ENCODE measurements around the gene AKAP8L. TPM values are rescaled to one million over a fixed set of nuclear protein-coding genes. Genes with fewer than 3 reads are reported as not detected.
"Not testable (repeated sequence)": the region's sequence is repeated elsewhere in the genome, so short reads cannot be mapped to it uniquely, and the experiment has no call there.

Gene AKAP8L
- total RNA-seq, 1 donor from 2014 or later = 76.7 TPM

DNA sequence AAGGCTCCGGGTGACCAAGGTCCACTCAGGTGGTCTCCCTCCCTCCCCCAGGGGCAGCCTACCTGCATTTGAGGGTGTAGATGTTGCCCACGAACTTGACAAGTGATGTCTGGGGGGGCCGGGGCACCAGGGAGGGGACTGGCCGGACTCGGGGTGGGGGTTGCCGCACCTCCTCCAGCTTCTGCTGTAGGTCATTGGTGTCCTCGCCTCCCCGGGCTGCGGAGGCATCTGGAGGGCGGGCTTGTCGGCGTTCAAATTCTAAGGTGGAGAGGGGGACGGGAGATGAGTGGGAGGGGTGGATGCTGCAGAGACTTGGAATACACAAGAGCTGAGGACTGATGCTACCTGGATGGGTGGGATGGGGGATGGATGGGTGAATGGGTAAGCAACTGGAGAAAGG lies 5.3 kb upstream of the AKAP8L start:
- ATAC-seq = no peak
- peak; percentile 53 for DNase-seq (ENCODE audit: missing footprints)
- intact Hi-C loops (cut with DNase I) = no loop called here

DNA sequence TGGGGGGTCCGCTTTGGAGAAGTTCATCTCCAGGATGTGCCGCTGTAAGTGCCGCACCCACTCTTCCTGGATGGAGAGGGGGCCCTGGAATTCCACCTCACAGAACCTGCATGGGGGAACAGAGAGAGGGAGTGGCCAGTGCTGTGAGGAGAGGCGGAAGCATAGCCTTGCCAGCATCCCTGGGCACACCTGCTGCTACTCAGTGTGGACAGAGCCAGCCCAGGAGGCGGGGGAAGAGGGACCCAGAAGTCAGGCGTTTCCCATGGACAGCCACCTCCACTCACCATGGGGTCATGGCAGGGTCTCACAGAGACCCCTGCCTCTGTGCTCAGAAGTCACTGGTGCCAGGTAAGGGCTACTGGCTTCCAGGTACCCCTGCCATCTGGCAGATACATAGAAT lies 4.3 kb upstream of the AKAP8L start:
- DNase-seq (ENCODE audit: missing footprints) = no peak
- intact Hi-C loops (cut with DNase I) = no loop called here

DNA sequence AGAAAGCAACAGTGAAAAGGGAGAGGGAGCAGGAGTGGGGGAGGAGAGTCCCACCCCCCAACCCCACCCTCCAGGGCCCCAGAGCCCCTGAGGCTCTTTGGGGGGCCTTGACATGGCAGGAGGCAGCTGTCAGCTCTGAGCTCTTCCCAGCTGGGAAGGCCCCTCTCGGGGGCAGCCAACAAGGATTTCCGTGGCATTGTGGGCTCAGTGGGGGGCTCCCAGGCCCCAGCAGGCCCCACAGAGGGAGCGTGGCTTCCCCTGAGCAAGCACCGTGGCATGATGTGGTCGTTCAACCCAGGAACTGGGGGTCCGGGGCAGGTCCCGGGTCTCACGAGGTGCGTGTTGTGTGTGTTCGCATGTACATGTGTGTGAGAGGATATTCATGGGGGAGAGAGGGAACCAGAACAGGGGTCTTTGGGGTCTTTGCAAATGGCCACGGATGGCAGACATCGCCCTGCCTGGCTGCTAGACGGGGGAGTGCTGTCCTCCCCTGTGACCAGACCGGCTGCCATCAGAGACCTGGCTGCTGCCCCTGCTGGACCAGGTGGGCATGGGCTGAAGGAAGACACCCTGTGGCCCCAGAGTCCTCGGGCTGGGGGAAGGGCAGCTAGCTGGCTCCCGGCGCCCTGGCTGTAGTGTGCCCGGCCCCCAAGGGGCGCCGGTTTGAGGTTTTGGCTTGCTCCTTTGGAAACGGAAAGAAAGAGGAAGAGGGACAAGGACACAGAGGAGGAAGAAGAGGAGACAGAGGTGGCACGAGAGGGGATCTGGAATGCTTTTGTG lies 3.7 kb upstream of the AKAP8L start:
- intact Hi-C loops (cut with DNase I) = no loop called here
- DNase-seq (ENCODE audit: missing footprints) (peak; percentile 39), ATAC-seq (no peak)

More for the DNA sequence above, 4.3 kb upstream of the AKAP8L start:
- ATAC-seq = no peak

DNA sequence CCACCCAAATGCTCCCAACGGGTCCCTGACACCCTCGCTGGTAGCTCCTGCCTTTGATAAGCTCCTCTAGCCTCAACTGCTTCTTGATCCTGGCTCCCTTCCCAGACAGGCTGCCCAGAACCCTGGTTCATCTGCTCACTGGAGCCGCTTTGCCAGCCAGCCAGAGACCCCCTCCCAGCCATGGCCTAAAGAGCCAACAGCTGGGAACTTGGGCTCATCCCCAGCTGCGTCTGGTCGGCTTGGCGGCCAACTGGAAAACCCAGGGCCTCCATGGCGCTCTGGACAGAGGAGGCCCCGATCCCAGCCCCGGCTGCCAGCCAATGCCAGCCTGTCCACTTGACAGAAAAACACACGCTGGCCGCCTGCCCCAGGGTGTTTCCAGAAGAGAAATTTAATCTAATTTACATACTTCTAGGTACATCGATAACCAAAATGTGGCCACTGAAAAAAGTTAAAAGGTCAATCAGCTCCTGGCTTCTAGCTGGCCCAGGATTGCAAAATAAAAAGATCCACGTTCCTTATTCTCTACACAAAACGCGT lies 3.0 kb upstream of the AKAP8L start:
- intact Hi-C loops (cut with DNase I) = no loop called here
- ATAC-seq (no peak), DNase-seq (ENCODE audit: missing footprints) (peak; percentile 76)

DNA sequence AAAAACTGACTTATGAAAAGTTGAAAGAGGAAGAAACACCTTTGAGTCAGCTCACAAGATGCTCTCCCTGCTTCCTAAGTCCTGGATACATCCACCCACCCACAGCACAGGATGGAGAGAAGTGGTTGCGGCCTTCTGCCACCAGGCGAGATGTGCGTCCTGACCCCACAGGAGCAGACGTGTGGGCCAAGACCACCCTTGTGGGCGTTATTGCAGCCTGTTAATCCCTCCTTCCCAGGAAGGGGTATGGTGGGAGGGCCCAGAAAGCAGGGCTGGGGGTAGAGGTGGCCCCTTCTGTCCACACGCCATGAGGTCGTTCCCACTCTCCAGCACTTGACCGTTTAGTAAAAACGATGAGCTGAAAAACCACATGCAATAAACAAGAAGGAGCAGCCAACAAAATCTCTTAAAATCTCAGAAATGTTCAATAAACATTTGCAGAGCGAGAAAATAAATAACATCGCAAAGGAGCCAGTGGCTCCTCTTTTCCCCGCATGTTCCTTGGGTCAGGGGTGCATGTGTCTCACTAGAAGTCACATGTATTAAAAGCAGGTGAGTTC lies 2.4 kb upstream of the AKAP8L start:
- DNase-seq (ENCODE audit: missing footprints) = no peak
- ATAC-seq = no peak
- intact Hi-C loops (cut with DNase I) = no loop called here

DNA sequence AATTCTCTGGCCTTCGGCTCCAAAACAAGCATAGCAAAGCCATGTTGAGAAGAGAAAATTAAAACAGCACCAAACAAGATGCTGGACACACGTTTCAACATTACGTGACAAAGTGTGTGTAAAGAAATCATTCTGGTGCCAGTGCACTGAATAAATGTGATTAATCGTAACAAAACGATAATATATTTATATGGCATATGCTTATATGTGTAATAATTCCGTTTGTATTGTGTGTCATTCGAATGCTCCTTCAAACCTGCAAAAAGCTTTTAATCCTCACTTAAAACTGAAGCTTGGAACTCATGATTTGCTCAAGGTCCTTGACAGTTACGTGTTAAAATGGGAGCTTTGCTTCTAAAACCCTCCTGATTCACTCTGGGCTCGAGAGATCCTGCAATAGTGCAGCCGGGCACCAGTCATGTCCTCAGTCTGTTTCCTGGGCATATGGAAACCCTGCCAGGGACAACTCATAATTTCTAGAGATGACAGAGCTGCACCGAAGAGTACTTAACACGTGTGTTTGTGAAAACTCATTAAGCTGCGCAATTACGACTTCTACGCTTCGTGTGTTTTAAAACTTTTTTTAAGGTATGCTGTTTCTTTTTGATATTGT lies 731 bp upstream of the AKAP8L start:
- no peak for ATAC-seq
- peak; percentile 15 for DNase-seq (ENCODE audit: missing footprints)
- intact Hi-C loops (cut with DNase I) = loop anchor here (1.0 to 5.0 kb wide), 3 partner anchors 13 to 137 kb away; no protein-coding TSS in a partner anchor

DNA sequence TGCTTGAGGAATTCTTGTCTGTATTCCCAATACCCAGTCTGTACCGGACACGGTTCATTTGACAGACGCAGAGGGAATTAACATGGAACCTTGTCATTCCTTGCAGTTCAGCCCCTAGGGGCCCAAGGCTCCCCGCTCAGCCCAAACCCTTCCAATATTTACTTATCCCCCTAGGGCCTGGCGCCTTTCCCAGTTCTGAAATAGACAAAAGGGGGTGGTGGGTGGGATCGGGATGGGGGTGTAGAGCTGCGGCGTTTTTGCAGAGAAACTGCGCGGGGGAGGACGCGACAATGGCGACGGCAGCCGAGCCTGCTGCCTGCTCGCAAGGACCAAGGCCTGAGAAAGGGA lies 583 bp downstream of the AKAP8L start:
- ATAC-seq = no peak
- intact Hi-C loops (cut with DNase I) = loop anchor here (5.0 kb wide), 1 partner anchor 36 kb away; no protein-coding TSS in a partner anchor
- DNase-seq (ENCODE audit: missing footprints) = peak; percentile 64

DNA sequence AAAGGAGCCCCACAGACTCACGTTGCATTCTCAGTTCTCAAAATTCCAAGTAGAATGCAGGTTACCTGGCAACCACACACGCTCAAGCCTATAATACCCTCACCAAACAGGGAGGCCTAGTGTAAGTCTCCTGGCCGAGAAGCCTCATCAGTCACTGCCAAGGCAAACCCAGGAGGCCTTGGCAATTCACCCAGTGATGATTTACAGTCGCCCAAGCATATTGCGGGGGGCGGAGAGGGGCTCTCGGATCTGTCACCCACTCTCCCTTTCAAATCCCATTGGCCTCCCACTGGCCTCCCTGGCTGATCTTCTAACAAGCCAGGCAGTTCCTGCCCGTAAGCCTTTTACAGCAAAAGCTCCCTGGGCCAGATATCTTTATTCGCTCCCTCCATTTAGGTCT lies 1.1 kb downstream of the AKAP8L start:
- ATAC-seq (no peak), DNase-seq (ENCODE audit: missing footprints) (no peak)
- intact Hi-C loops (cut with DNase I) = loop anchor here (5.0 kb wide), 1 partner anchor 35 kb away; no protein-coding TSS in a partner anchor

DNA sequence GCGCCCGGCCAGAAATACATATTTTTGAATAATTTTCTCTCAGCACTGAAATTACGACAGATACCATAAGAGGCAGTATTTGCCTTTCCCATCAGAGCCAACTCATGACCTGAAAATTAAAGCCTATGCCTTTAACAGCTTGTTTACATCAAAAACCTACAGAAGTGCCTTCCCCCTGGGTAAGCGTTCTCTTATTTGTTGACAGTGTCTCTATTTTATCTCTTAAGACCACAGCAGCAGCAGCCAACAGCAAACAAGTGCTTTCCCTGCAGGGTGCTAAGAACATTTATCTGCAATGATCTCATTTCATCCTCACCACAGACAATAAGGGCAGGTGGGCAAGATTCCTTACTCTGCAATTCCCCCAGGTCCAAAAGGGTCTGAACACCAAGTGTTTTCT lies 6.0 kb downstream of the AKAP8L start:
- ATAC-seq = no peak
- no peak for DNase-seq (ENCODE audit: missing footprints)
- intact Hi-C loops (cut with DNase I) = no loop called here

DNA sequence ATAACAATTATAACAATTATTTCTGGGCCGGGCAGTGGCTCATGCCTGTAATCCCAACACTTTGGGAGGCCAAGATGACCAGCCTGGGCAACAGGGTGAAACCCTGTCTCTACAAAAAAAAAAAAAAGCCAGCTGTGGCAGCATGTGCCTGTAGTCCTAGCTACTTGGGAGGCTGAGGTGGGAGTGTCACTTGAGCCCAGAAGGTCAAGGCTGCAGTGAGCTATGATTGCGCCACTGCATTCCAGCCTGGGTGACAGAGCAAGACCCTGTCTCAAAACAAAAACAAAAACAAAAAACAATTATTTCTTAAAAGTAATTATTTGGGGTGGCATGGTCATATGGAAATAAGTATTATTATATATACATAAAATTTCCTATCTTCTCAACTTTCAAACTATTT lies 7.4 kb downstream of the AKAP8L start:
- ATAC-seq; intact Hi-C loops (cut with DNase I): not testable (repeated sequence)
- peak; percentile 32 for DNase-seq (ENCODE audit: missing footprints)

DNA sequence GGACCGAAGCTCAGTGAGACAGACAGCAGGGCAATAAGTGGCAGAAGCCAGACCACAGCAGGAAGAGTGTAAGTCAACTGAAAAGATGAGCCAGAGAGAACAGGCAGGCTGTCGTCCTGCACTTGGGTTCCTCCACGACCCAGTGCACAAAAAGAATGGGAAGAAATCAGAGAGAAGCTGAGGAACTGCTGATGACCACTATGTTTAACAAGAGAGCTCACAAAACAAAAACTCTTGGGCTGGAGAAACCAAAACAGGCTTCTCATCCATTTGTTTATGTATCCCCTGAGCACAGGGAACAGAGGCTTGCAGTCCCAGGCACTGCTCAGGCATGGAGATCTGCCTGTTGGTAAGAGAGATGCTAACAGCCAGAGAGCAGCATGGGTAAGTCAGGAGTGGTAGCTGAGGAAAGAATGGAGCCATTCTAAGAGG lies 14.0 kb downstream of the AKAP8L start:
- no peak for ATAC-seq
- DNase-seq (ENCODE audit: missing footprints) = no peak
- intact Hi-C loops (cut with DNase I) = no loop called here

DNA sequence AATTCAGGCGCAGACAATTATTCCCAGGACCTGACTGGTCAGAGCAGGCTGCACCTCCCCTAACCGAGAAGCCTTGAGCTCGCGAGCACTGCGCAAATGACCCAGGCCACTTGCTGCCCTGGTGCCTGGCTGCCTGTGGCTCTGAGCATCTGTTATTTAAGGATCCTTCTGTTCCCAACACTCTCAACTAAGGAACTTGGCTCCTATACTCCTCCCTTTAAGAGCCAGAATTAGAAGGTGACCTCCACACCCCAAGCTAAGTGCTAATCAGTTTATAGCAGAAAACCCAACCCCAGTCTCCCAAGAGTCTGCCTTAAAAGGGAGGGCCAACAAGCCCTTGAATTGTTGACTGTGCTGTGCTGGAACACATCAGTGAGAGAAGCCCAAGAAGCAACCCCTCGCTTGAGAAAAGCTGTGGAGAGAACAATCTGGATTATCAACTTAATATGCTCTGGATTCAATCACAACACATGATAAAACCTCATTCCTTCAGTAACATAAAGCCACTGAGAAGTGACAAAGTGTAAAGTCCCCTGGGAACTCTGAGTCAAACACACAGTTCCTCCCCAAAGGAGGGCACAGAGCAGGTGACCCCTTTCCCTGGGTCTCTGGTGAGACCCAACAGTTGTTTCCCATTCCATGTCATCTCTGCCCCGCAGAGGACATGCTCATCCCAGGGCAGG lies 14.6 kb downstream of the AKAP8L start:
- intact Hi-C loops (cut with DNase I) = no loop called here
- DNase-seq (ENCODE audit: missing footprints) (no peak), ATAC-seq (peak; percentile 59)

DNA sequence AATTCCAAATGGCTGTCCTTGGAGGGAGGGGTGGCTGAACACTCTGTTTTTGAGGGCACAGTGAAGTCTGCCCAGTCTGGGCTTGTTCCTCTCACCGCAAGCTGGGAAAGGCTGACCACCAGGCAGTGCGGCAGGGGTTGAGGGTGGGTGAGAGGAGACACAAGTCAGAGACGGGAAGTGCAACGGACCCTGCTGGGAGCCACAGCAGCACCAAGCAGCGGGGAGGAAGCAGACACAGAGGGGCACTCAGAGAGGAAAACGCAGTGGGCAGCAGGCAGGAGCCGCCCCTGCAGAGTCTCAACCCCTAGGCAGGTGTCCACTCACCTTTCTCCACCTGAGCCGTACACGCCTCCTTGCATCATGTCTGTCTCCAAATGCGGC lies 15.6 kb downstream of the AKAP8L start:
- DNase-seq (ENCODE audit: missing footprints) (no peak), ATAC-seq (no peak)
- intact Hi-C loops (cut with DNase I) = no loop called here

DNA sequence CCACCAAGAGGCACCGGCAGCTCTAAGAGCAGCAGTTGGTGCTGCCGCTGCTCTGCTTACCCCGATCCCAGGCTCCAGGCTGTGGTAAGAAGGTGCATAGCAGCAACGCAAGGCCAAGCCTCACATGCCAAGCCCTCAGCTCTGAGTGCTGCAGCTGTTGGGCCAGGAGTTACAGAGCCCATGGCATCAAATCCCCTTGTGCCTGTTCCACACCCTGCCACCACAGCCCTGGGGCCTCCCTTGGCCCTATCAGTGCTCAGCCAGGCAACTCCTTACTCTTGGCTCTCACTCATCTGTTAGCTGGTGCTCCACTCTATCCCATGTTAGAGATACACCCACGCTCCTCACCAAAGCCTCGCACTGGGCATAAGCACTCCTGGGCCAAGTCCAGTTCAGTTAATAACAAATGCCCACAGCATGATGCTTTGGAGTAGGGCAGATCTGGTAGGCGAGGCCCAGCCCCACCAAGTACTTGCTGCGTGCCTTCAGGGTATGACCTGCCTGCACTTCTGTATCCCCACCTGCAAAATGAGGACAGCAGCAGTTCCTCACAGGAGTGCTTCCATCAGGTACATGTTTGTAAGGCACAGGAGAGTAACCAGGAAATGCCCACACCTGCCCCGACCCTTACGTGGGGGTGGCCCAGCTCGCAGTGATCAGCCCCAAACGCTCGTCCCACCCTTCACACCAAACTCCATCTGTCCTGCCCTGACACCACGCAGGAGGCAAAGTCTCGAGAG lies 16.2 kb downstream of the AKAP8L start:
- ATAC-seq = peak; percentile 78
- intact Hi-C loops (cut with DNase I) = no loop called here
- no peak for DNase-seq (ENCODE audit: missing footprints)

DNA sequence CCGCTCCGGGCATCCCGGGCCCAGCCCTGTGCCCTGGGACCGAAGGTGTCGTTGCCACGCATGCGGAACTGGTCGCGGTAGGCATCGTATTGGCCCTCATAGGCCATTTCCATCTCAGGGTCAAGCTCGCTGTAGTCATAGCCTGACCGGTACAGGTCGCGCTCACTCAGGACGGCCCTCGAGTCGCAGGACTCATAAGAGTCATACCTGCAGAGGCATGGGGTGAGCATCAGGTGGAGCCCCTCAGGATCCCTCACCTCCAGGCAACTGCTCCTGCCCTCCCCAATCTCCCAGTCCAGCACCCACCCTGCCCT lies 17.4 kb downstream of the AKAP8L start:
- ATAC-seq = no peak
- intact Hi-C loops (cut with DNase I) = no loop called here

DNA sequence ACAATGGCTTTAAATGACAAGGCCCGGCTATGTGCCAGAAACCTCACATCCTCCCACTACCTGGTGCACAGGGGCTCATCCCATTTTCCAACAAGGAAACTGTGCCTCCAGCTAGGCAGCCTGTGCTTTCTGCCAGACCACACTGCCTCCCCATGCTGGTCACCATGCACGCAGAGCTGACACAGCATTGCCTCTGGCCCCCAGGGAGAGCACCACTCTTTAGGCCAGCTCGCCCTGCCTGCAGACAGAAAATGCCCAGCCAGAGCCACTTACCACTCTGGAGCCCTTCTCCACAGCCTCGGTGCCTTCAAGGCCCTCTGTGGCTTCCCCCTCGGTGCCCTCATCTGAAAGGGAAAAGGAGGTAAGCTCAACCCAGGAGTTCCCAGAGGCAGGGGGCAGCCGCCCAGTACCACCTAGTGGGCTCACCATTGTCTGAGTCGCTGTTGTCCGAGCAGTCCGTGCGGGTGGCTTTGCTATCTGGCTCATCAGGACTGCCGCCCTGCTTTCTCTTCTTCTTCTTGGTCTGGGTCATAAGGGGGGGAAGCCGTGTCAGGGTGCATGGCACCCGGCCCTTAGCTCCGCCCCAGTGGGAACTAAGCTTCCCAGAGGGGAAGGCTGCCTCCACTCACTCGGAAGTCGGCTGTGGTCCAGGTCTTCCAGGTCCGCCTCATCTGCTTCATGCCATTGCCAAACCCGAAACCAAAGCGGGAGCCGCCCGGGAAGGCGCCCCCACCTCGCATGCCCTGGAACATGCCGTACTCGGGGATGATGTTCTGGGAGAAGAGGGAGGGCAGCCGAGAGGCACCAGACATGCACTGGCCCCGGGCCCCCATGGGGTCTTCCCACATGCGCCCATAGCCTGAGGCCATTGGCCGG lies 18.0 kb downstream of the AKAP8L start:
- DNase-seq (ENCODE audit: missing footprints) = no peak
- no peak for ATAC-seq
- intact Hi-C loops (cut with DNase I) = no loop called here

More for the DNA sequence above, 17.4 kb downstream of the AKAP8L start:
- no peak for DNase-seq (ENCODE audit: missing footprints)

DNA sequence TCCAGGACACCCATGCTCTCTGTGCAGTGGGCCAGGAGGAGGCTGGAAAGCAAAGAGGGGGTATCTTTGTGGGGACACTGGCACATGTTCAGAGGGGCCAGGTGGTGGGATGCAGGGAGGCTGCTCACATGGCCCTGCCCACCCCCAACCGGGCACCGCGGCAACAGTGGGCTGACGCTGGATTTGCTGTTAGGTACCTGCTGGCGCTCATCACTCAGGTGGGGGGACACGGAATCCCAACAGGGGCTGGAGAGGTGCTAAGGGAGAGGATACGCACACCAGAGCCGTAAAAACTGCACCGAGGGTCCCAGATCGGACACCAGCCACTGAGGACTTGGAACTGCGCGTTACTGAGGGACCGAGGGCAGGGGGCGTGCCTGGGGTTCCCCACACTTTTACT lies 19.2 kb downstream of the AKAP8L start:
- DNase-seq (ENCODE audit: missing footprints) (no peak), ATAC-seq (no peak)
- intact Hi-C loops (cut with DNase I) = no loop called here

DNA sequence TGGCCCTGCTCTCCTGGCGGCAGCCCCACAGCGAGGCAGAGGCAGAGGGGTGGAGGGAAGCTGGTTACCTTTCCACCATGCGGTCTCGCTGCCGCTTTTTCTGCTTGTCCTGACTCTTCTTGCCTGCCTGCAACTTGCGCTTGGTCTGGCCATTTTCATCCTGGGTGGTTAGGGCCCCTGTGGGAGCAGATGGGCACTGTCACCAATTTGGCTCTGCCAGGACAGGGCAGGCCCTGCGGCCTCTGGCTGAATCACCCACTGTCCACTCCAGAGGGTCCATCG lies 19.6 kb downstream of the AKAP8L start:
- no peak for ATAC-seq
- intact Hi-C loops (cut with DNase I) = no loop called here
- DNase-seq (ENCODE audit: missing footprints) = no peak

Measured in Right ventricle myocardium inferior (tissue), 1 donor.